HepG2 (cell line): ENCODE results near the gene TRIM36. TPM values are rescaled to one million over a fixed set of nuclear protein-coding genes. Genes with fewer than 3 reads are reported as not detected.

ENCODE experiments used
- ATAC-seq: fragments of 200-7000 bp; cut with Tn5 transposase; 3 replicates; pipeline ENCODE4 v1.9.1; 2020; ENCODE audit warnings: mild to moderate bottlenecking, moderate library complexity
- BruUV-seq: library from RNA; stranded (reverse); fragments of 400-500 nt; replicated peaks from 2 replicates; lab custom pipeline; 2021; lab: Mats Ljungman, UMichigan
- CTCF ChIA-PET: fragments of 300-600 bp; formaldehyde crosslinking; extraction: SDS; loops from one replicate; lab custom pipeline; 2021; ENCODE audit warnings: low total read pairs, inconsistent platforms, low intra/inter-chr PET ratio; lab: Yijun Ruan, JAX
- POLR2A ChIA-PET: fragments of 350-600 bp; sonication (Branson Sonifier 250); formaldehyde crosslinking; loops from one replicate; lab custom pipeline; 2020; ENCODE audit warnings: antibody characterized with exemption, inconsistent platforms; lab: Yijun Ruan, JAX
- DNase-seq: peaks from one replicate; pipeline ENCODE4 v3.0.0-alpha.2; 2015; ENCODE audit warnings: low spot score
- FAIRE-seq: peaks from 3 replicates; lab custom pipeline; 2011; peaks lifted over from hg19 to GRCh38; lab: Jason Lieb, UNC
- H2AFZ ChIP-seq: one replicate; pipeline ENCODE4 v1.6.1; 2011; ENCODE audit warnings: low read length, inconsistent platforms
- H3K27ac ChIP-seq: fragments of 300-600 bp; 3 replicates; pipeline ENCODE4 v1.8.0; 2011; ENCODE audit warnings: mixed run types, mild to moderate bottlenecking, mixed read lengths, low read length, inconsistent platforms; ENCODE audit not compliant: insufficient read depth; ENCODE audit errors: extremely low read length
- H3K27me3 ChIP-seq, 2 experiments: fragments of 200-600 bp in 1 of 2; 2 replicates in 1 of 2; 3 replicates in 1 of 2; pipeline versions ENCODE4 v1.6.0 to v1.8.0; 2011; ENCODE audit warnings: low read length in 2 of 2, mild to moderate bottlenecking in 2 of 2, moderate library complexity in 2 of 2, inconsistent platforms in 1 of 2; ENCODE audit not compliant: insufficient read depth in 2 of 2, control insufficient read depth in 1 of 2
- H3K36me3 ChIP-seq, 2 experiments: fragments of 200-600 bp in 1 of 2; replicated peaks in 1 of 2; 2 replicates in 1 of 2; 3 replicates in 1 of 2; pipeline versions ENCODE4 v1.5.1 to v1.8.0; 2011; ENCODE audit warnings: low read length in 2 of 2, inconsistent platforms in 1 of 2; ENCODE audit not compliant: insufficient read depth in 2 of 2, control insufficient read depth in 1 of 2
- H3K4me1 ChIP-seq: 2 replicates; pipeline ENCODE4 v1.5.1; 2012; ENCODE audit warnings: low read length, inconsistent platforms; ENCODE audit not compliant: insufficient read depth
- H3K4me2 ChIP-seq: 2 replicates; pipeline ENCODE4 v1.6.0; 2011; ENCODE audit warnings: low read depth, low read length, inconsistent platforms
- H3K4me3 ChIP-seq, 3 experiments: fragments of 200-600 bp in 1 of 3; sonication (generic), shearing (Covaris generic) in 1 of 3; replicated peaks in 1 of 3; 2 replicates each; pipeline ENCODE4 v1.5.1; 2011 to 2016; ENCODE audit warnings: low read length in 3 of 3, inconsistent platforms in 2 of 3, low read depth in 2 of 3, mild to moderate bottlenecking in 2 of 3, control low read depth in 1 of 3, mixed read lengths in 1 of 3; ENCODE audit not compliant: insufficient read depth in 1 of 3
- H3K79me2 ChIP-seq: one replicate; pipeline ENCODE4 v1.6.1; 2011; ENCODE audit warnings: low read length, inconsistent platforms; ENCODE audit not compliant: insufficient read depth
- H3K9ac ChIP-seq: 2 replicates; pipeline ENCODE4 v1.6.0; 2011; ENCODE audit warnings: mild to moderate bottlenecking, low read depth, low read length, inconsistent platforms; ENCODE audit not compliant: insufficient read depth
- H3K9me3 ChIP-seq: 2 replicates; pipeline ENCODE4 v1.5.1; 2012; ENCODE audit warnings: mild to moderate bottlenecking, low read length
- H4K20me1 ChIP-seq: 2 replicates; pipeline ENCODE4 v1.6.0; 2011; ENCODE audit warnings: inconsistent platforms, mild to moderate bottlenecking, low read length, moderate library complexity; ENCODE audit not compliant: insufficient read depth
- ATF7-NPFF ChIP-seq: sonication (generic); formaldehyde crosslinking; IDR thresholded peaks from 2 replicates; pipeline ENCODE4 v1.8.1; 2023; ENCODE audit warnings: mild to moderate bottlenecking, low read depth, missing genetic modification reagents, moderate library complexity
- FOSL2 ChIP-seq: sonication (generic); formaldehyde crosslinking; IDR thresholded peaks from 2 replicates; pipeline ENCODE4 v1.4.0; 2020; ENCODE audit warnings: missing genetic modification reagents
- MAFG ChIP-seq: sonication (generic); formaldehyde crosslinking; IDR thresholded peaks from 2 replicates; pipeline ENCODE4 v1.5.1; 2020; ENCODE audit warnings: mild to moderate bottlenecking, missing genetic modification reagents
- PHF8 ChIP-seq: sonication (generic); formaldehyde crosslinking; IDR thresholded peaks from 2 replicates; pipeline ENCODE4 v1.5.0; 2020; ENCODE audit warnings: missing genetic modification reagents
- TAF1 ChIP-seq: sonication (generic); formaldehyde crosslinking; IDR thresholded peaks from 2 replicates; pipeline ENCODE4 v1.4.0; 2020; ENCODE audit warnings: missing genetic modification reagents
- XBP1 ChIP-seq: sonication (generic); formaldehyde crosslinking; IDR thresholded peaks from 2 replicates; pipeline ENCODE4 v1.5.0; 2020; ENCODE audit warnings: missing genetic modification reagents
- ZNF230 ChIP-seq: sonication (generic); formaldehyde crosslinking; IDR thresholded peaks from 2 replicates; pipeline ENCODE4 v1.4.0; 2020; ENCODE audit warnings: mild to moderate bottlenecking, missing genetic modification reagents
- WGBS: methylation state at CpG from one replicate; pipeline ENCODE4 v1.1.6; 2017; ENCODE audit warnings: low lambda C conversion rate; 5-methylcytosine and 5-hydroxymethylcytosine counted together
- in situ Hi-C: cut with HindIII; loops from 2 replicates; pipeline ENCODE4 v1.10.0; 2017; ENCODE audit warnings: low pct_unique_long_range_greater_than_20kb; ENCODE audit not compliant: extremely low pct_ligation_motif_present
- intact Hi-C: fragments of 100-400 bp; cut with micrococcal nuclease; formaldehyde crosslinking; loops from one replicate; pipeline ENCODE4 v1.10.0; 2022; ENCODE audit not compliant: unreplicated experiment
- polyA plus RNA-seq, 8 experiments: library from polyadenylated mRNA; depleted of rRNA in 3 of 8; stranded (reverse) in 7 of 8; unstranded in 1 of 8; fragments of >200 nt; fragmentation: Illumina TruSeq in 4 of 8; extraction: Trizol in 4 of 8; gene quantifications; 2 replicates each; pipeline versions ENCODE4 v1.2.1 to v1.2.3, GENCODE V29; 2011 to 2016; ENCODE audit warnings: low read depth in 4 of 8, missing spikeins in 1 of 8, mixed read lengths in 1 of 8; ENCODE audit not compliant: insufficient read depth in 1 of 8
- total RNA-seq, 5 experiments: library from RNA; depleted of rRNA; stranded (reverse); fragments of >200 nt; fragmentation: Illumina TruSeq; extraction: Trizol; gene quantifications; 2 replicates each; pipeline ENCODE4 v1.2.3, GENCODE V29; 2016; ENCODE audit warnings: low read depth in 1 of 5
- TF ChIP-seq, protein P1 (sequence below), 2 experiments: sonication (generic) in 1 of 2; formaldehyde crosslinking in 1 of 2; IDR thresholded peaks; 2 replicates each; pipeline versions ENCODE4 v1.4.0 to v1.6.1; 2018 to 2020; ENCODE audit warnings: missing genetic modification reagents in 2 of 2, borderline replicate concordance in 1 of 2, low read depth in 1 of 2, mild to moderate bottlenecking in 1 of 2, missing biosample characterization in 1 of 2
- TF ChIP-seq, protein P2 (sequence below): sonication (generic); formaldehyde crosslinking; IDR thresholded peaks from 2 replicates; pipeline ENCODE4 v1.5.0; 2020; ENCODE audit warnings: missing genetic modification reagents
- TF ChIP-seq, protein P3 (sequence below): sonication (generic); formaldehyde crosslinking; IDR thresholded peaks from 2 replicates; pipeline ENCODE4 v1.5.1; 2020; ENCODE audit warnings: mild to moderate bottlenecking, missing genetic modification reagents, borderline replicate concordance

TRIM36 gene
- total and polyA plus RNA-seq, 2 of the 13 experiments (the other 11 are each of a cell fraction or from before 2014, with no cell fraction given) = 1.7 to 2.4 TPM

DNA sequence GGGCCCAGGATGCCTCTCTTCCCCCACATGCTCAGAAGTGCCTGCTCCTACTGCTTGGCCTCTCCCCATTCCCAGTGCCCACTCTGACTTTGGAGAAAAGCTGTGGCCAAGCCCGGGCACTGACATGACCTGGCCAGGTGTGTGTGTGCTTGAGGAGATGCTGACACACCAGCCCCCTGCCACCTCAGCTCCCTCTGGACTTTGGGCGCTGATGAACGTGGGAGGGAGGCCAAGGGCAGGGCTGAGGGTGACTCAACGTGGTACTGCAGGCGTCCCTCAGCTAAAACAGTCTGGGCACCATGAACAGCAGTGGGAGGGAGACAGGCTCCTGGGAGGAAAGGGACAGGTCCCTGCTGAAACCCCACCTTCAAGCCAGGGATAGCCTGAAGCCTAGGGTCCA lies 3.9 kb downstream of the TRIM36 start:
- Histone ChIP-seq H3K27ac (no peak overlapping the region), H2AFZ (no peak overlapping the region), H4K20me1 (no peaks in the 10 kb centered on the region), H3K4me1 (peaks cover 14% of the 10 kb centered on the region), H3K79me2 (no peaks in the 10 kb centered on the region), H3K4me3 (no peak overlapping the region), H3K9me3 (peaks cover 20% of the 10 kb centered on the region; the same call in 1 of the 2 replicates), H3K9ac (no peak overlapping the region), H3K36me3 (no peaks in the 10 kb centered on the region), H3K4me2 (no peak overlapping the region), H3K27me3 (peaks cover 0 to 6% of the 10 kb centered on the region in 2 experiments; a peak in 2 of 5 replicates)
- TF ChIP-seq FOSL2 (peak; percentile 46), ATF7-NPFF (CRISPR knock-in tag) (no peak)
- intact Hi-C loops (no loop called here), in situ Hi-C loops (no loop called here)
- ChIA-PET POLR2A (no interaction called here), CTCF (no interaction called here)
- no peak for FAIRE-seq
- ATAC-seq = no peak
- 0% methylated on average over 1 of the region's 5 CpGs for WGBS
- no TSS peak for BruUV-seq
- DNase-seq = no peak

DNA sequence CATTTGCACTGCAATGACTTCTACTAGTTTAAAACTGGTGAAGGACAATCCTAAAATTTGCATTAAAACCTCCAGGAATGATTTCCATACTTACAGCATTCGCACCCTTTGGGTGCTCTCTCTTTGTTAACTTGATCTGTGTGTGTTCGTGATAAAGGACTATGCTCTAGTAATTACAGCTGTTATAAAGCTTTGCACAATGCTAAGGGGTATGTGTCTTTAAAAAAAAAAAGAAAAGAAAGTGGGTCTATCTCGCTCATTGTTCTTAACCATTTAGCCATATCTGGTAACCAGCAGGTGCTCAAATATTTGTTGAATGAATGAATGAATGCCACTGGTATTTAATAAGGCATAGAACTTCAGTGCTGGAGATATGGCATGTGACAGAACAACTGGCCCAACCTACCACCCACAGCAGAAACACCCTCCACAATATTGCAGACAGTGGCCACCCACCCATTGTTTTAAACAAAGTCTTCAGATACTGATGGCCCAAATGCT lies 8.7 kb downstream of the TRIM36 start:
- Histone ChIP-seq H3K4me2 (no peak overlapping the region), H3K9ac (no peak overlapping the region), H3K36me3 (no peaks in the 10 kb centered on the region), H3K4me1 (no peaks in the 10 kb centered on the region), H3K9me3 (peaks cover 16% of the 10 kb centered on the region; the same call in 1 of the 2 replicates), H2AFZ (no peak overlapping the region), H4K20me1 (no peaks in the 10 kb centered on the region), H3K79me2 (no peaks in the 10 kb centered on the region), H3K4me3 (no peak overlapping the region), H3K27me3 (no peaks in the 10 kb centered on the region), H3K27ac (no peak overlapping the region)
- POLR2A ChIA-PET = no interaction called here
- CTCF ChIA-PET = no interaction called here
- intact Hi-C loops (no loop called here), in situ Hi-C loops (no loop called here)
- FAIRE-seq = no peak
- ATAC-seq = no peak
- no peak for DNase-seq
- 76% methylated on average over 3 of the region's 3 CpGs for WGBS
- no TSS peak for BruUV-seq
- TF ChIP-seq ZNF230 (CRISPR knock-in tag) = no peak
- no peak for TF ChIP-seq XBP1 (CRISPR knock-in tag)
- no peak for TF ChIP-seq PHF8 (CRISPR knock-in tag)
- TF ChIP-seq, protein P1, sequence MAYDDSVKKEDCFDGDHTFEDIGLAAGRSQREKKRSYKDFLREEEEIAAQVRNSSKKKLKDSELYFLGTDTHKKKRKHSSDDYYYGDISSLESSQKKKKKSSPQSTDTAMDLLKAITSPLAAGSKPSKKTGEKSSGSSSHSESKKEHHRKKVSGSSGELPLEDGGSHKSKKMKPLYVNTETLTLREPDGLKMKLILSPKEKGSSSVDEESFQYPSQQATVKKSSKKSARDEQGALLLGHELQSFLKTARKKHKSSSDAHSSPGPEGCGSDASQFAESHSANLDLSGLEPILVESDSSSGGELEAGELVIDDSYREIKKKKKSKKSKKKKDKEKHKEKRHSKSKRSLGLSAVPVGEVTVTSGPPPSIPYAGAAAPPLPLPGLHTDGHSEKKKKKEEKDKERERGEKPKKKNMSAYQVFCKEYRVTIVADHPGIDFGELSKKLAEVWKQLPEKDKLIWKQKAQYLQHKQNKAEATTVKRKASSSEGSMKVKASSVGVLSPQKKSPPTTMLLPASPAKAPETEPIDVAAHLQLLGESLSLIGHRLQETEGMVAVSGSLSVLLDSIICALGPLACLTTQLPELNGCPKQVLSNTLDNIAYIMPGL (CRISPR knock-in tag; IDR thresholded peaks at IDR 0.05; ENCODE audit: borderline replicate concordance in 1 of 2, low read depth in 1 of 2) = no peak
- TF ChIP-seq, protein P2, sequence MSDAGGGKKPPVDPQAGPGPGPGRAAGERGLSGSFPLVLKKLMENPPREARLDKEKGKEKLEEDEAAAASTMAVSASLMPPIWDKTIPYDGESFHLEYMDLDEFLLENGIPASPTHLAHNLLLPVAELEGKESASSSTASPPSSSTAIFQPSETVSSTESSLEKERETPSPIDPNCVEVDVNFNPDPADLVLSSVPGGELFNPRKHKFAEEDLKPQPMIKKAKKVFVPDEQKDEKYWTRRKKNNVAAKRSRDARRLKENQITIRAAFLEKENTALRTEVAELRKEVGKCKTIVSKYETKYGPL (CRISPR knock-in tag) = no peak
- TF ChIP-seq MAFG (CRISPR knock-in tag) = no peak
- TF ChIP-seq, protein P3, sequence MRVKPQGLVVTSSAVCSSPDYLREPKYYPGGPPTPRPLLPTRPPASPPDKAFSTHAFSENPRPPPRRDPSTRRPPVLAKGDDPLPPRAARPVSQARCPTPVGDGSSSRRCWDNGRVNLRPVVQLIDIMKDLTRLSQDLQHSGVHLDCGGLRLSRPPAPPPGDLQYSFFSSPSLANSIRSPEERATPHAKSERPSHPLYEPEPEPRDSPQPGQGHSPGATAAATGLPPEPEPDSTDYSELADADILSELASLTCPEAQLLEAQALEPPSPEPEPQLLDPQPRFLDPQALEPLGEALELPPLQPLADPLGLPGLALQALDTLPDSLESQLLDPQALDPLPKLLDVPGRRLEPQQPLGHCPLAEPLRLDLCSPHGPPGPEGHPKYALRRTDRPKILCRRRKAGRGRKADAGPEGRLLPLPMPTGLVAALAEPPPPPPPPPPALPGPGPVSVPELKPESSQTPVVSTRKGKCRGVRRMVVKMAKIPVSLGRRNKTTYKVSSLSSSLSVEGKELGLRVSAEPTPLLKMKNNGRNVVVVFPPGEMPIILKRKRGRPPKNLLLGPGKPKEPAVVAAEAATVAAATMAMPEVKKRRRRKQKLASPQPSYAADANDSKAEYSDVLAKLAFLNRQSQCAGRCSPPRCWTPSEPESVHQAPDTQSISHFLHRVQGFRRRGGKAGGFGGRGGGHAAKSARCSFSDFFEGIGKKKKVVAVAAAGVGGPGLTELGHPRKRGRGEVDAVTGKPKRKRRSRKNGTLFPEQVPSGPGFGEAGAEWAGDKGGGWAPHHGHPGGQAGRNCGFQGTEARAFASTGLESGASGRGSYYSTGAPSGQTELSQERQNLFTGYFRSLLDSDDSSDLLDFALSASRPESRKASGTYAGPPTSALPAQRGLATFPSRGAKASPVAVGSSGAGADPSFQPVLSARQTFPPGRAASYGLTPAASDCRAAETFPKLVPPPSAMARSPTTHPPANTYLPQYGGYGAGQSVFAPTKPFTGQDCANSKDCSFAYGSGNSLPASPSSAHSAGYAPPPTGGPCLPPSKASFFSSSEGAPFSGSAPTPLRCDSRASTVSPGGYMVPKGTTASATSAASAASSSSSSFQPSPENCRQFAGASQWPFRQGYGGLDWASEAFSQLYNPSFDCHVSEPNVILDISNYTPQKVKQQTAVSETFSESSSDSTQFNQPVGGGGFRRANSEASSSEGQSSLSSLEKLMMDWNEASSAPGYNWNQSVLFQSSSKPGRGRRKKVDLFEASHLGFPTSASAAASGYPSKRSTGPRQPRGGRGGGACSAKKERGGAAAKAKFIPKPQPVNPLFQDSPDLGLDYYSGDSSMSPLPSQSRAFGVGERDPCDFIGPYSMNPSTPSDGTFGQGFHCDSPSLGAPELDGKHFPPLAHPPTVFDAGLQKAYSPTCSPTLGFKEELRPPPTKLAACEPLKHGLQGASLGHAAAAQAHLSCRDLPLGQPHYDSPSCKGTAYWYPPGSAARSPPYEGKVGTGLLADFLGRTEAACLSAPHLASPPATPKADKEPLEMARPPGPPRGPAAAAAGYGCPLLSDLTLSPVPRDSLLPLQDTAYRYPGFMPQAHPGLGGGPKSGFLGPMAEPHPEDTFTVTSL = no peak
- no peak for TF ChIP-seq TAF1 (CRISPR knock-in tag)
